NCI-H2196 treated with DMSO at 0.1 percent for 48 hours (cell line): Measurements from ENCODE around the gene PDCD4.

Experiments
- DNase-seq: peaks from one replicate; lab custom pipeline; 2025; ENCODE audit not compliant: unreplicated experiment; lab: John Stamatoyannopoulos, UW

PDCD4 gene

GRCh38 chr10:110841767-110842267, 29.9 kb upstream of the PDCD4 start:
- DNase-seq, result no peak

- no peak for DNase-seq
These were observed 29.3 kb upstream of the PDCD4 start for GRCh38 chr10:110842326-110842904.

- DNase-seq, result no peak
These were observed 28.7 kb upstream of the PDCD4 start for GRCh38 chr10:110843031-110843430.

GRCh38 chr10:110843796-110844616, 27.7 kb upstream of the PDCD4 start:
- no peak for DNase-seq

GRCh38 chr10:110844617-110844881, 27.2 kb upstream of the PDCD4 start:
- no peak for DNase-seq

GRCh38 chr10:110845192-110845755, 26.5 kb upstream of the PDCD4 start:
- no peak for DNase-seq

GRCh38 chr10:110845756-110846620, 25.7 kb upstream of the PDCD4 start:
- no peak for DNase-seq

GRCh38 chr10:110847374-110847773, 24.4 kb upstream of the PDCD4 start:
- DNase-seq, result no peak

- no peak for DNase-seq
These were observed 23.6 kb upstream of the PDCD4 start for GRCh38 chr10:110848106-110848505.

- no peak for DNase-seq
These were observed 21.6 kb upstream of the PDCD4 start for GRCh38 chr10:110850099-110850498.

- no peak for DNase-seq
These were observed 20.6 kb upstream of the PDCD4 start for GRCh38 chr10:110851020-110851612.

- DNase-seq, result no peak
These were observed 19.4 kb upstream of the PDCD4 start for GRCh38 chr10:110852255-110852896.

- no peak for DNase-seq
These were observed 18.8 kb upstream of the PDCD4 start for GRCh38 chr10:110852947-110853346.

GRCh38 chr10:110853921-110854605, 17.7 kb upstream of the PDCD4 start:
- DNase-seq, result no peak

GRCh38 chr10:110857265-110858171, 14.2 kb upstream of the PDCD4 start:
- DNase-seq, result peak; percentile 25

- no peak for DNase-seq
These were observed 13.3 kb upstream of the PDCD4 start for GRCh38 chr10:110858297-110858934.

- no peak for DNase-seq
These were observed 12.3 kb upstream of the PDCD4 start for GRCh38 chr10:110859206-110859972.

- no peak for DNase-seq
These were observed 11.8 kb upstream of the PDCD4 start for GRCh38 chr10:110859973-110860376.
